Measurements from ENCODE around the gene COX4I2. TPM values are rescaled to one million over a fixed set of nuclear protein-coding genes. Genes with fewer than 3 reads are reported as not detected.

Gene COX4I2
- total RNA-seq, 4 donors from 2014 or later, result 5.1 to 8.4 TPM; not detected in 2

GRCh38 chr20:31693987-31694661 lies 56.4 kb downstream of the COX4I2 start:
- H3K27ac ChIP-seq, result no peak overlapping the region

More at GRCh38 chr20:31693987-31694661, 56.4 kb downstream of the COX4I2 start:
- Histone ChIP-seq H3K9me3 (no peaks in the 10 kb centered on the region), H3K4me1 (peaks cover 0 to 4% of the 10 kb centered on the region in 2 donors), H3K4me3 (no peak overlapping the region), H3K27me3 (no peaks in the 10 kb centered on the region), H3K36me3 (no peaks in the 10 kb centered on the region)
- intact Hi-C loops (cut with DNase I; ENCODE audit: low total_unique reads), result no loop called here
- DNase-seq, result no peak
- TF ChIP-seq CTCF (IDR thresholded peaks at IDR 0.05) (no peak), POLR2A (IDR thresholded peaks at IDR 0.05) (no peak)

Small RNA genes within 50 kb of the gene (microRNA-seq; reads per million reads assigned to microRNA genes)
- not detected for gene MIR3193 (ENCODE audit: borderline microRNAs expressed, borderline replicate concordance)

Small RNA genes within 50 kb of the gene (small RNA-seq; reads per million reads assigned to genes)
- gene MIR3193, result not detected

Other genes starting within 250 kb of the COX4I2 start
- not detected for gene DEFB119, start 247.3 kb upstream of the COX4I2 start, total RNA-seq
- not detected for gene DEFB121, start 231.7 kb upstream of the COX4I2 start, total RNA-seq
- not detected for gene DEFB123, start 197.3 kb upstream of the COX4I2 start, total RNA-seq
- gene DEFB124, start 162.8 kb upstream of the COX4I2 start, total RNA-seq, result 1 to 10 TPM in 1 of 4 donors, not detected in 3; 3.2 TPM
- 10 to 100 TPM in 2 of 4 donors, 1 to 10 TPM in 1, under 1 TPM in 1; 0.59 to 12.1 (median 8.7) TPM for gene REM1, start 162.6 kb upstream of the COX4I2 start, total RNA-seq
- gene HM13, start 123.5 kb upstream of the COX4I2 start, total RNA-seq, result 100 to 1,000 TPM in 1 of 4 donors, 10 to 100 TPM in 3; 40.7 to 147 (median 56.0) TPM
- 100 to 1,000 TPM; 364 to 646 (median 505) TPM for gene ID1, start 32.6 kb upstream of the COX4I2 start, total RNA-seq
- 100 to 1,000 TPM in 1 of 4 donors, 10 to 100 TPM in 3; 35.0 to 113 (median 57.4) TPM for gene BCL2L1, start 85.0 kb downstream of the COX4I2 start, total RNA-seq
- 10 to 100 TPM in 1 of 4 donors, under 1 TPM in 2, not detected in 1; 0.12 to 32.4 (median 0.59) TPM for gene TPX2, start 101.4 kb downstream of the COX4I2 start, total RNA-seq
- under 1 TPM in 2 of 4 donors, not detected in 2; 0.21 to 0.69 TPM for gene MYLK2, start 181.4 kb downstream of the COX4I2 start, total RNA-seq
- 1 to 10 TPM in 2 of 4 donors, not detected in 2; 5.4 to 6.2 TPM for gene FOXS1, start 207.7 kb downstream of the COX4I2 start, total RNA-seq
- 10 to 100 TPM in 1 of 4 donors, 1 to 10 TPM in 2, not detected in 1; 1.6 to 45.6 (median 8.8) TPM for gene DUSP15, start 232.6 kb downstream of the COX4I2 start, total RNA-seq
- 1 to 10 TPM in 1 of 4 donors, under 1 TPM in 2, not detected in 1; under 0.01 to 2.9 (median 0.91) TPM for gene TTLL9, start 232.7 kb downstream of the COX4I2 start, total RNA-seq